Measurements from ENCODE around the gene PRAMEF7.
"Not testable (repeated sequence)": the region's sequence is repeated elsewhere in the genome, so short reads cannot be mapped to it uniquely, and the experiment has no call there.

Gene PRAMEF7

DNA sequence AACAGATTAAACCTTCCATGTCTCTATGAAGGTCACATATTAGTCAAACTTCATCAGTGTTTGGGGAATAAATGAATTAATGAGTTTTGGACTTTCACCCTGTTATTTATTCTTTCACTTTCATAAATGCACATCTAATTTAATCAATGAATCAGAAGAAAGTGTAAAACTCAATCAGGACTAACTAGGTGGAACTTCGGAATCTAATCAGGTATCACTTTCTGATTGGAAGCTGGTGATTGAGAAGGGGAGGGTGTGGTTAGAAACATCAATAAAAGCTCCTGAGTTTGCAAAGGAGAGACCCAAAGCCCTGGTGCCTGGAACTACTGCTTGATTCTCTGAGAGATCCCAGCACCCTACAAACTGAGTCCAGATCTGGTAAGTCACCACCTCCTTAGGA is at the start of gene PRAMEF7:
Gene PRAMEF7, plus strand, starts transcription at position 301 of the 400 bp plus-strand sequence. CDS start 1,083 bp downstream, outside the sequence.
- not testable (repeated sequence) for H3K4me3 ChIP-seq (ENCODE audit: low read depth, low read length)

DNA sequence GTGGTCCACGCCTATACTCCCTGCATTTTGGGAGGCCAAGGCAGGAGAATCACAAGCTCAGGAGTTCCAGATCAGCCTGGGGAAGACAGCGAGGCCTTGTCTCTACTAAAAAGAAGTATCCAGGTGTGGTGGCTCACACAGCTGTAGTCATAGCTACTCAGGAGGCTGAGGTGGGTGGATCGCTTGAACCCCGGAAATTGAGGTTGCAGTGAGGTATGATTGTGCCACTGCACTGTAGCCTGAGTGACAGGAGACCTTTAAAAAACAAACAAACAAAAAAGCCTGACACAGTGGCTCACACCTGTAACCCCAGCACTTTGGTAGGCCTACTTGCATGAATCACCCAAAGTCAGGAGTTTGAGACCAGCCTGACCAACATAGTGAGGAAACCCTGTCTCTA is 38.0 kb upstream of the PRAMEF7 start:
- not testable (repeated sequence) for H3K4me3 ChIP-seq (ENCODE audit: low read depth, low read length)

DNA sequence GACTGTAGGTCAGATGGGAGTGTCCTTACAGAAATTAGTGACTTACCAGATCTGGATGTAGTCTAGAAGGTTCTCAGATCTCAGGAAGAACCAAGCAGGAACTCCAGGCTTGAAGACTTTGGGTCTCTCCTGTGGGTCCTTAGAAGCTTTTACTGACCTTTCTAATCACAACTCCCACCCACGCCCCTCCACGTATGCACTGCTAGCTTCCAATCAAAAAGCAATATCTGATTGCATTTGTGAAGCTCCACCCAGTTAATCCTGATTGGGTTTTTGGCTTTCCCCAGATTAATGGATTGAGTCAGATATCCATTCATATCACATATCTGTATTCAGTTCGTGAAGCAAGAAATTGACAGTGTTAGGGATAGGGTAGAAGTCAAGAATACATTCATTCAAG is 30.3 kb upstream of the PRAMEF7 start, which contains the start of gene PRAMEF4:
Gene PRAMEF4, minus strand, starts transcription at position 101 of the 400 bp plus-strand sequence. CDS start 2,807 bp downstream, outside the sequence.
- not testable (repeated sequence) for H3K4me3 ChIP-seq (ENCODE audit: low read depth, low read length)

DNA sequence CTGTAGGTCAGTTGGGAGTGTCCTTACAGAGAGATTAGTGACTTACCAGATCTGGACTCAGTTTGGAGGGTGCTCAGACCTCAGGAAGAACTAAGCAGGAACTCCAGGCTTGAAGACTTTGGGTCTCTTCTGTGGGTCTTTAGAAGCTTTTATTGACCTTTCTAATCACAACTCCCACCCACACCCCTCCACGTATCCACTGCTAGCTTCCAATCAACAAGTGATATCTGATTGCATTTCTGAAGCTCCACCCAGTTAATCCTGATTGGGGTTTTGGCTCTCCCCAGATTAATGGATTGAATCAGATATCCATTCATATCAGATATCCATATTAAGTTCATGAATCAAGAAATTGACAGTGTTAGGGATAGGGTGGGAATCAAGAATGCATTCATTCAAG is 18.2 kb upstream of the PRAMEF7 start, which contains the start of gene PRAMEF10:
Gene PRAMEF10, minus strand, starts transcription at position 101 of the 400 bp plus-strand sequence. CDS start 2,423 bp downstream, outside the sequence.
- not testable (repeated sequence) for H3K4me3 ChIP-seq (ENCODE audit: low read depth, low read length)

DNA sequence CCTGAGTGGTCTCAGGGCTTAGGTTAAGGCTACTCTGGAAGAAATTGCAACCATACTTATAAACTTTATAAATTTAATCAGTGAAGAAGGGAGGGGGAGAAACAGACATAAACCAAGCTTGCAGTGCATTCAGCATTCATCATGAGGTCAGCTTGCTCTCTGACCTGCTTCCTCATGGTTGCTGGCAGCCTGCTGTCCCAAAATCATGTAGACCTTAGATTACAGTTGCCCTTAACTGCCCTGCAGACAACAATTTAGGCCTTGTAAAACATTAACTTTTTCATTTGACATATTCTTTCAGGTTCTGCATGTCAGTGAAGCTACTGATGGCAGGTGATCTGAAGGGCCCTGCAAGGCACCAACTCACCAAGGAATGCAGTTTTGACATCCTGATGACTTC is 17.2 kb upstream of the PRAMEF7 start:
- H3K4me3 ChIP-seq (ENCODE audit: low read depth, low read length), result not testable (repeated sequence)

DNA sequence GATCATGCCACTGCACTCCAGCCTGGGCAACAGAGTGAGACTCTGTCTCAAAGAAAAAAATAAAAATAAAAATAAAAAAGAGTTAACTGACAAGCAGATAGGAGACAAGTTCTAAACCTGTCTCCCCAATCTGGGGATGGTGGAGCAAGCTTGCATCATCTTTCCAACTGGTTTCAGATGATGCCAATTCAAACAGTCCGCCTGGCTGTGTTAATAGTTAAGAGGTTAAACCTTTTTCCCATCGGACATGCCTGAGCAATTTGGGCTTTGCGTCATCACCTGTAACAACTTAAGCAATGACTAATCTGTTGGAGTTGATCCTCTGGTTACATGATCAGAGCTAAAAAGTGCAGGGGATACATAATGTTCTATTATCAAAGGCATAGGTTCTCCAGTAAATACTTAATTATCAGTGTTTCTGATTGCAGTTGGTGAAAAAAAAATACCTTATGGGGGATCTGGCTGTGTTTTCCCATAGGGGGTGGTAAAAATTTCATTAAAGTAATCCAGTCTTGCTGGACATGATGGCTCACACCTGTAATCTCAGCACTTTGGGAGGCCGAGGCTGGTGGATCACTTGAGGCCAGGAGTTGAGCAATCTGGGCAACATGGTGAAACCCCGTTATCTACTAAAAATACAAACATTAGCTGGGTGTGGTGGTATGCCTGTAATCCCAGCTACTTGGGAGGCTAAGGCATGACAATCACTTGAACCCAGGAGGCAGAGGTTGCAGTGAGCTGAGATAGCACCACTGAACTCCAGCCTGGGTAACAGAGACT is 12.4 kb upstream of the PRAMEF7 start:
- H3K4me3 ChIP-seq (ENCODE audit: low read depth, low read length), result not testable (repeated sequence)

DNA sequence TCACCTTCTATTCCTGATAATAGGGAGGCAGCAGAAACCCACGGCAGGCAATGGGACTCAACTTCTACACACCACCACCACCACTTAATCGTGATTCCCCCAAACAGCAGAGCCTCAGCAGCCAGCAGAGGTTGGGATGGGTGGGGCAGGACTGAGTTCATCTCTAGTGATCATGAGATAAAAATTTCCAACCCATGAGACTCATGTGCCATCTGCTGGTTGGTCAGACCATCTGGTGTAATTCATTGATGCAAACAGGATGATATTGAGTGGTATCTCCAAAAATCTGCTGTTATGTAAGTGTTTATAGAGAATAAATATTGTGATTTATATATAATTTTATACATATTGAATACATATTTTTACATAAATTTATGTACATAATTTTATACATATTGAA is 5.3 kb downstream of the PRAMEF7 start:
- not testable (repeated sequence) for H3K4me3 ChIP-seq (ENCODE audit: low read depth, low read length)

DNA sequence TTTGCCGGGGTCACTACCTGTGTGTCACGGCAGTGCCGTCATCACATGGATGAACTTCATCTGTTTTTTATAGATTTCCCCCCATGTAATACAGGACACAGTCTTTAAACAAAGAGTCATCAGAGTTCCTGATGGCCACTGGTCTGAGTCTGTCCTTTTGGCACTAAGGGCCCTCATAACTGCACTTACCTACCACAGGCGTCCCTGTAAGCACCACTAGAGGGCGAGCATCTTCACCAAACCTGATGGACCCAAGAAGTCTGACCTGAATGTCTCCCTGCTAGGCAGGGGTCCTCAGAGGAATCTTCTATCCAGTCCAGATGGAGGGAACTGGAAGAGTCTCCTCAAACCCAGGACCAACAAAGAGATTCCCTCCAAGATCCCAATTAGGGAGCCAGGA is 8.0 kb downstream of the PRAMEF7 start:
- H3K4me3 ChIP-seq (ENCODE audit: low read depth, low read length), result not testable (repeated sequence)

DNA sequence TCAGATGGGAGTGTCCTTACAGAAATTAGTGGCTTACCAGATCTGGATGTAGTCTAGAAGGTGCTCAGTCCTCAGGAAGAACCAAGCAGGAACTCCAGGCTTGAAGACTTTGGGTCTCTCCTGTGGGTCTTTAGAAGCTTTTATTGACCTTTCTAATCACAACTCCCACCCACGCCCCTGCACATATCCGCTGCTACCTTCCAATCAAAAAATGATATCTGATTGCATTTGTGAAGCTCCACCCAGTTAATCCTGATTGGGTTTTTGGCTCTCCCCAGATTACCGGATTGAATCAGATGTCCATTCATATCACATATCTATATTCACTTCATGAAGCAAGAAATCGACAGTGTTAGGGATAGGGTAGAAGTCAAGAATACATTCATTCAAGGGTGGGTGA is 31.1 kb downstream of the PRAMEF7 start, which contains the start of gene PRAMEF6:
Gene PRAMEF6, minus strand, starts transcription at position 101 of the 400 bp plus-strand sequence. CDS start 5,062 bp downstream, outside the sequence.
- not testable (repeated sequence) for H3K4me3 ChIP-seq (ENCODE audit: low read depth, low read length)

Data from iPS-11a (cell line).